NCI-H1417 treated with DMSO at 0.1 percent for 48 hours (cell line): ENCODE data around the gene HNRNPCL2.
"Not testable (repeated sequence)": the region's sequence is repeated elsewhere in the genome, so short reads cannot be mapped to it uniquely, and the experiment has no call there.

ENCODE experiments used
- DNase-seq: peaks from one replicate; lab custom pipeline; 2025; lab: John Stamatoyannopoulos, UW

HNRNPCL2 gene

GRCh38 chr1:13116754-13117153, at the start of gene HNRNPCL2:
TSS of gene HNRNPCL2 (minus strand) at chr1:13116854. CDS start at chr1:13116400, 454 bp downstream.
- not testable (repeated sequence) for DNase-seq

DNA sequence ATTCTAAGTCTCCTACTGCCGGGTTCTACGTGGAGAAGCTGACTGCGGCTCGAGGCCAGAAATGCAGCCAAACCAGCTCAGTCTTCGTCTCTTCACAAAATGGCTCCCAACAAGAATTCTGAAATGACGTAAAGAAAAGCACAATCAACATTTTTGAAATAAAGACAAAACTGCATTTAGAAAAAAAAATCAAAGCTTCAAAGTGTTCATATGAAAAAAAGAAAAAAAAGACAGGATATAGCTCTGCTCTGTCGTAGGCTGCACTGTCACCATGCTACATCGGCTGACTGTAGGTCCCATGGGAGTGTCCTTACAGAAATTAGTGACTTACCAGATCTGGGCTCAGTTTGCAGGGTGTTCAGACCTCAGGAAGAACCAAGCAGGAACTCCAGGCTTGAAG, 48.9 kb upstream of the HNRNPCL2 start, which contains the start of gene HNRNPCL4:
TSS of gene HNRNPCL4 (minus strand) at position 101 of the 400 bp plus-strand sequence. CDS start 164 bp downstream, outside the sequence.
- not testable (repeated sequence) for DNase-seq

DNA sequence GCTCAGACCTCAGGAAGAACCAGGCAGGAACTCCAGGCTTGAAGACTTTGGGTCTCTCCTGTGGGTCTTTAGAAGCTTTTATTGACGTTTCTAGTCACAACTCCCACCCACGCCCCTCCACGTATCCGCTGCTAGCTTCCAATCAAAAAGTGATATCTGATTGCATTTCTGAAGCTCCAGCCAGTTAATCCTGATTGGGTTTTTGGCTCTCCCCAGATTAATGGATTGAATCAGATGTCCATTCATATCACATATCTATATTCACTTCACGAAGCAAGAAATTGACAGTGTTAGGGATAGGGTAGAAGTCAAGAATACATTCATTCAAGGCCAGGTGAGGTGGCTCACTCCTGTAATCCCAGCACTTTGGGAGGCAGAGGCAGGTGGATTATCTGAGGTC, 39.3 kb upstream of the HNRNPCL2 start, which contains the start of gene PRAMEF26:
TSS of gene PRAMEF26 (minus strand) at position 101 of the 400 bp plus-strand sequence. CDS start 2,914 bp downstream, outside the sequence.
- DNase-seq: not testable (repeated sequence)

- DNase-seq: not testable (repeated sequence)
These were observed 46.2 kb downstream of the HNRNPCL2 start, which contains the start of gene PRAMEF25 for GRCh38 chr1:13070474-13070873. TSS of gene PRAMEF25 (plus strand) at chr1:13070774. CDS start at chr1:13073694, 2,920 bp downstream.
